HS-5 (cell line): Measurements from ENCODE around the gene BBS12.

ENCODE experiments used
- DNase-seq: peaks from one replicate; pipeline ENCODE4 v3.0.0-alpha.2; 2012; ENCODE audit warnings: low read depth

The BBS12 gene

GRCh38 chr4:122715221-122715620 is 17.3 kb upstream of the BBS12 start:
- no peak for DNase-seq

DNA sequence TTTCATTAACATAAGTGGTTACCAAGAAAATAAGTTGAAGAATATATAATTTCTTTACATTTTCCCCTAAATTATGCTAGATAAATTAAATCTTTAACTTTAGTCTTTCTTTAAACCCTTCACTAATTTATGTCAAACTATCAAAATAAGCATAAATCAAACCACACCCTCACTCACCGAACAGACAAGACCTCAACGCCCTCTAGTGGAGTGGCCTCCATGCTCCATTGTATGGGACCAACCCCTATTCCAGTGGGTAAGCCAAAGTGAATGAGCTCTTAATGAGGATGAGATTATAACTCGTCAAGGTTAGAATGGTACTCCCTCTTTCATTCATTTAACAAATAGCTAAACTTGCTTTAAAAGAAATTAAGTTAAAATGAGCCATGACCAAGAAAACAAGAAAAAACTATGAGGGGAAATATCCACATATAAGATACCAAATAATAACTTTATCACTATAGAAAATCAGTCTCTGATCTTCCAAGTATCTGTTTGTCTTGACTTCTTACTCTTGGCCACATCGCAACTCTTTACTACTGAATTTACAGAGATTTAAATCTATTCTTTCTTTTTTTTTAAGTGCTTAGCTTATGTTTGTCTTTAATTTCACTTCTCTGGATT is 15.6 kb upstream of the BBS12 start:
- DNase-seq = no peak

- DNase-seq = no peak
Measured at GRCh38 chr4:122718281-122718680, 14.2 kb upstream of the BBS12 start.

- DNase-seq = no peak
Measured at GRCh38 chr4:122722256-122722655, 10.2 kb upstream of the BBS12 start.

GRCh38 chr4:122728856-122729255 is 3.6 kb upstream of the BBS12 start:
- DNase-seq = no peak

DNA sequence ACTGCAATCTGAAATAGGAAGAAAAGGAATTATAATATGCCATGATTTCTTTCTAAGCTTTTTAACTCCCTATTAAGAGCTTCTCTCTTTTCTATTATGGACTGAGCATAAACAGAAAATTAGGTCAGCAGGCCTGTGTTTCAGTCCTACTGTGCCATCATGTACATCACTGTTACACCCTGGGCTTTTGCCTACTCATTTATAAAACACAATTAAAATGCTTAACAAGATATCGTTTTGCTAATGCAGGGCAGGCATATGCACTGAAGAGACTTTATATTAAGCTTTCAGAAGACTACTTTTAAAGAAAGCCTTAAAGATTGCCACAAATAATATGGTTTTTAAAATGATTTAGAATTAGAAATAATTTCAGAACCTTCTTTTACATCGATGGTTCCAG is 828 bp upstream of the BBS12 start:
- DNase-seq = no peak

- no peak for DNase-seq
Measured at GRCh38 chr4:122733787-122734120, 1.2 kb downstream of the BBS12 start.

DNA sequence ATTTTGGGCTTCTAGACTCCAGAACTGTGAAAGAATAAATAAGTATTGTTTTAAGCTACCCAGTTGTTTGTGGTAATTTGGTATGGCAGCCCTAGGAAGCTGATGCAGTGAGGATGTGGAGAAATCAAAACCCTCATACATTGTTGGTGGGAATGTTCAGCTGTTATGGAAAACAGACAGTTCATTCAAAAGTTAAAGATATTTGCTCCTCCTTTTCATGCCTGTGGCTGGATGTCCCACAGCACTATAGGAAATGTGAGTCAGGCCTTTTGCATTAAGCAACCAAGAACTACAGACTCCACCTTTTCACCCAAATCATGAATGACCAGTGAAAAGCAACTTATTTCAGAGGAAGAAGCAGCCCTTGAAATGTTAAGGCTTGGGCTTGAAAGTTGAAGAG is 6.7 kb downstream of the BBS12 start:
- DNase-seq = peak; percentile 53

DNA sequence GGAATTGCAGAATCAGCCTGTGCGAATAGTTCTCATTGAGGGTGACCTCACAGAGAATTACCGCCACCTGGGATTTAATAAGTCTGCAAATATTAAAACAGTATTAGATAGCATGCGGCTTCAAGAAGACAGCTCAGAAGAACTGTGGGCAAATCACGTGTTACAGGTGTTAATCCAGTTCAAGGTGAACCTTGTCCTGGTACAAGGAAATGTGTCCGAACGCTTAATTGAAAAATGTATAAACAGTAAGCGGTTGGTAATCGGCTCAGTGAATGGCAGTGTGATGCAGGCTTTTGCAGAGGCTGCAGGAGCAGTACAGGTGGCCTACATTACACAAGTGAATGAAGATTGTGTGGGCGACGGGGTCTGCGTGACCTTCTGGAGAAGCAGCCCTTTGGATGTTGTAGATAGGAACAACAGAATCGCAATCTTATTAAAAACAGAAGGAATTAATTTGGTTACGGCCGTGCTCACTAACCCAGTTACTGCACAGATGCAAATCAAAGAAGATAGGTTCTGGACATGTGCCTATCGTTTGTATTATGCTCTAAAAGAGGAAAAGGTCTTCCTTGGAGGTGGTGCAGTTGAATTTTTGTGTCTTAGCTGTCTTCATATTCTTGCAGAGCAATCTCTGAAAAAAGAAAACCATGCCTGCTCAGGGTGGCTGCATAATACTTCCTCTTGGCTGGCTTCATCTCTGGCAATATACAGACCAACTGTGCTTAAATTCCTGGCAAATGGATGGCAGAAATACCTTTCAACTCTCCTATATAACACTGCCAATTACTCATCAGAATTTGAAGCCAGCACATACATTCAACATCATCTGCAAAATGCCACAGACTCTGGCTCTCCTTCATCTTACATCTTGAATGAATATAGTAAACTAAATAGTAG is 10.7 kb downstream of the BBS12 start:
- no peak for DNase-seq

- no peak for DNase-seq
Measured at GRCh38 chr4:122744229-122744628, 11.7 kb downstream of the BBS12 start.

DNA sequence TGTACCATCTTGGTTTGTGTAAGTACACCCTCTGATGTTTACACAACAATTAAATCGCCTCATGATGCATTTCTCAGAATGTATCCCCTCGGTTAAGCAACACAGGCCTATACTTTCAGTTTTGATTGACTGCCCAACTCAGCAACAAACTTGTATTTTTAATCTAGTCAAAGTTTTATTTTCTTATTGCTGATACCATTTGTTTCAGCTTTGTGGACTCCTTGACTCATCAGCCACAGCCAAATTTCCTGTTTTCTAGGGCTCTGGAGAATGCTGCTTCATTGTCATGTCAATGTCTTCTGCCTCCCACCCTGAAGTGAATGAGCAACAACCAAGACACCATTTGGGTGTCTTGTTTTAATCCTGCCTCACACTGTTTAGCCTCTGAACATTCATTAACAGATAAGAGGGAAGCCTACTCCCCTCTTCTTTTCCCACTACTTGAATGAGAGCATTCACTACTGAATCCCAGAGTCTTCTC is 14.0 kb downstream of the BBS12 start:
- no peak for DNase-seq

- no peak for DNase-seq
Measured at GRCh38 chr4:122747068-122747467, 14.6 kb downstream of the BBS12 start.

GRCh38 chr4:122747883-122748282 is 15.4 kb downstream of the BBS12 start:
- no peak for DNase-seq

DNA sequence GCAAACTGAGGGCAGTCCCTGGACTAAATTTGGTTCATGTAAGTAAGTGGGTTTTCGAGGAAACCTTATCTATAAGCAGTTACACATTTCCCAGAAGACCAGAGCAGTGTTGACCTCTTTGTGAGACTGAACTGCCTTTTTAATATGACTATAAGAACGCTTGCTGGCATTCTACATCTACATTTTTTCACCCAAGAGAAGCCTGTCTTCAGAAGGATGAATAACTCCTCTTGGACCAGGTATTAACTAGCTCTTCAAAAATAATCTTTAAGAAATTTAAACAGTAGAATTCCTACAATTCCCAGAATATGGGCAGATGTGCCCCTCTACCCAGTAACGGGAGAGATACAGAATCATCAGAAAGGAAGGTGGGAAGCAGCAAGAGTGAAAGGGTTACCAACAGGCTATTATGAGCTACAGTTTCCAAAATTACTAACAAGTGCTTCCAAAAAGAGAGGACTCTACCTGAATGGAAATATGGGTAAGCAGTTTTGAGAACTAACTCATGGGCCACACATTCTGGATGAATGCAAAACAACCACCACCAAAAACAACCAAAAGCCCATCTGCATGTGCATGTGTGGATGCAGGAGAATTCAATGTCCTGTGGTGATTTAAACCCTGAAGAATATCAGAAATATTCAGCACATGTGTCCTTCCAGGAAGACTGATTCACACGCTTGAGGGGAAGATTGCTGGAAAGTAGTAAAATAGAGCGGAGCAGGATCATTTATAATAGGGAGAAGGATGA is 17.4 kb downstream of the BBS12 start:
- no peak for DNase-seq

- DNase-seq = no peak
Measured at GRCh38 chr4:122755675-122756074, 23.2 kb downstream of the BBS12 start.

DNA sequence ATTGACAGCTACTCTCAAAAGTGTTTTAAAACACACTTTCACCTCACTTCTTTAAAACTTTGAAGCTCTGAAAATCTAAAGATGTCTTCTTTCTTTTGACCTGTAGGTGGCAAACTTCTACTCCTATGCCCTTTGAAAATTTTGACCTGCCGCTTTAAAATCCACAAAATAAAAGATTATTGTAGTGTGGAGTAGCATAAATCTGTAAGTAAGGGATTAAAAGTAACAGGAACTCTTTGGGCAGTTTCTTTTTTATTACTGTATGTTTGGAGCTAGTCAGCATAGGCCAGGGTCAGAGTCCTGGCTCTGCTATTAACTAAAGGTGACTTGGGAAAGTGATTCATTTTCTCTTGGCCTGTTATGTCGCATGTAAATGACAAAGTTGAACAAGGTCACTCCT is 25.5 kb downstream of the BBS12 start:
- no peak for DNase-seq

DNA sequence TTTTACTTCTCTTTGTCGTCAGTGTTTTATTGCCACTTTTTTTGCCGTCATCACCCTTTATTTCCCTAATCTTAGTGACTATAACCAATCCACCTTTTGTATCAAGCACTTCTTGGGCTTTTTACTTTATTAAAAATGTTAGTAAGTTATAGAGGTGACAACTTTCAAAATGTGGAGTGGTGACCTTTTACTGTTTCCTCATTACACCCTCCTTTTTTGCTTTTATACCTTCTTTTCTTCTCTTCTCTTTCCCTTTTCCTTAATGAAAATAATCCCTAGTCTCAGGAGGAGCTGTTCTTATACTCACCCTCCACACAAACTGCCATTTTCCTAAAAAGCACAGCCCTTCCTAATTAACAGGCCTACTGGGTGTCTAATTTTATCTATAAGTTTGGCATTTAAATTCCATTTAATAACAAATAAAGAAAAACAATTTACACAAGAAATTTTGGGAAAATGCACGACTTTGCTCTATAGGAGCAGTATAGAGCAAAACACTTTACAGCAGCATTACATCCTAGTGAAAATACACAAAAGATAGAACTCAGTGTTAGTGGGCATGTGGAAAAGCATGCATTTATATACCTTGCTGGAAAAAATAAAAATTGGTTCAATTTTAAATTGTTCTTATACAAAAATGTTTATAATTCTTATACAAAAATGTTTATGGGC is 27.3 kb downstream of the BBS12 start:
- DNase-seq = no peak

- DNase-seq = no peak
Measured at GRCh38 chr4:122762520-122762919, 30.0 kb downstream of the BBS12 start.

GRCh38 chr4:122762966-122763716 is 30.6 kb downstream of the BBS12 start:
- DNase-seq = no peak

DNA sequence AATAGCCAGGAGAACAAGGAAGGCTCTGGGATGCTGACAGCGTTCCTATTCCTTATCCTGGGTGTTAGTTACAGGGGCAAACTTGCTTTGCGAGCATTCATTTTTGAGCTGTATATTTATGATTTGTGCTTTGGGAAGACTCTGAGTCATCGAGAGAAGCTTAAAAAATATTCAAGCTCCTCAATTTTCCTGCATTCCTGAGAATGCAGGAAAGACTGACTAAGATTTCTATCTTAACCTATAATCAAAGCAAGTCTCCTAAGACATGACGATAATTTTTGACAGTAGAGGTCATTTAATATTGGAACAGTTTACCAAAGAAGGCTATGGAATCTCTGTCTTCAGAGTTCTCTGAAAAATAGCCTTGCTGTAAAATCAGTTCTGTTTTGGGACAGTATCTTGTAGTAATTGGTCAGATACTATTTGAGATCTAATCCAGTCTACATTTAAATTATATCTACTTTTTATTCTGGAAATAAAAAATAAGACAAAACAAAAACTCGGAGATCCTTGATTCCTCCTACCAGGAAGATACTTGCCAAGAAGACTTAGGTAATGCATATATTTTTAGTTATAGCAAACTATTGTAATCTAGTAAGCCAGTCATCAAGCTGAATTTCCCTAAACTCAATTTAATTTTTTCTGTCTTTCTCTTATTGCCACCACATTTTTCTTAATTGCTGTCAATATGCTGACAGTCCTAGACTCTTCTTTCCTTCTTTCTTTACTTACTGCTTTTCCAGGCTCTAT is 31.7 kb downstream of the BBS12 start:
- DNase-seq = peak; percentile 75

- DNase-seq = peak; percentile 82
Measured at GRCh38 chr4:122764821-122765215, 32.3 kb downstream of the BBS12 start.
